ENCODE data around the gene POC1A. TPM values are rescaled to one million over a fixed set of nuclear protein-coding genes. Genes with fewer than 3 reads are reported as not detected.

The POC1A gene
- total RNA-seq, 1 experiment from 2014 or later, result 29.0 TPM

GRCh38 chr3:52032702-52033408, 121.4 kb downstream of the POC1A start:
- Histone ChIP-seq H2AFZ (ENCODE audit: low read length) (no peak overlapping the region), H3K79me2 (ENCODE audit: insufficient read depth, low read length) (no peaks in the 10 kb centered on the region), H3K18ac (ENCODE audit: insufficient read length, low read depth, low read length) (no peak overlapping the region), H2BK20ac (ENCODE audit: low read depth, low read length, poor library complexity, severe bottlenecking) (no peak overlapping the region), H4K8ac (replicated peaks; ENCODE audit: insufficient read length, low read depth, low read length) (no peak overlapping the region), H3T11ph (ENCODE audit: low read length) (no peak overlapping the region), H2BK120ac (ENCODE audit: low read depth, low read length, poor library complexity, severe bottlenecking) (no peak overlapping the region), H3K56ac (ENCODE audit: insufficient read length, low read depth, low read length) (no peak overlapping the region), H2BK12ac (ENCODE audit: insufficient read length, low read depth, low read length) (no peak overlapping the region), H2BK15ac (ENCODE audit: low read depth, low read length) (no peak overlapping the region), H3K4me2 (ENCODE audit: insufficient read depth, insufficient read length, low read length) (no peak overlapping the region), H2AK5ac (ENCODE audit: insufficient read length, low read length) (no peak overlapping the region), H3K9ac (ENCODE audit: extremely low read depth, insufficient read length, low read length) (no peak overlapping the region), H4K91ac (ENCODE audit: insufficient read length, low read depth, low read length) (no peak overlapping the region), H3K79me1 (ENCODE audit: insufficient read depth, low read depth, low read length, poor library complexity, severe bottlenecking) (no peaks in the 10 kb centered on the region), H3K27ac (ENCODE audit: insufficient read length, low read depth, low read length) (no peak overlapping the region), H4K20me1 (ENCODE audit: control insufficient read depth, insufficient read depth, insufficient read length) (no peaks in the 10 kb centered on the region), H3K23ac (ENCODE audit: insufficient read length, low read depth, low read length) (no peak overlapping the region), H3K9me3 (ENCODE audit: control insufficient read depth, low read depth, low read length) (no peaks in the 10 kb centered on the region), H3K4me1 (ENCODE audit: insufficient read depth, low read length) (no peaks in the 10 kb centered on the region), H3K23me2 (ENCODE audit: insufficient read length, low read depth, low read length, poor library complexity, severe bottlenecking) (no peaks in the 10 kb centered on the region), H2BK5ac (ENCODE audit: insufficient read length, low read length) (no peak overlapping the region), H3K14ac (ENCODE audit: insufficient read depth, low read length) (no peak overlapping the region), H3K4ac (ENCODE audit: low read depth, low read length) (no peak overlapping the region), H3K27me3 (ENCODE audit: insufficient read depth, low read length) (no peaks in the 10 kb centered on the region), H4K5ac (ENCODE audit: insufficient read length, low read depth, low read length) (no peak overlapping the region)
- Mint-ChIP-seq H3K27ac (no peak overlapping the region), H3K9me3 (no peaks in the 10 kb centered on the region), H3K4me1 (peaks cover 0 to 8% of the 10 kb centered on the region in 2 experiments; a peak in 2 of 4 replicates), H3K36me3 (ENCODE audit: insufficient read depth in 1 of 3, low read depth in 3 of 3) (no peaks in the 10 kb centered on the region), H3K4me3 (no peak overlapping the region), H3K27me3 (ENCODE audit: low read depth) (no peaks in the 10 kb centered on the region)
- DNase-seq, result no peak
- no CpG with 5 or more reads among the region's 11 CpGs for WGBS (ENCODE audit: extremely low coverage, insufficient read length, low lambda C conversion rate)
- TF ChIP-seq CTCF (conservative IDR thresholded peaks at IDR 0.05), result no peak

Measured in H9 (cell line).